Lower leg skin (tissue), 4 donors: Measurements from ENCODE around the gene RPAIN. TPM values are rescaled to one million over a fixed set of nuclear protein-coding genes. Genes with fewer than 3 reads are reported as not detected.

Experiments used
- DNase-seq, 2 donors: peaks; one replicate each; pipeline ENCODE4 v3.0.0-alpha.2; 2019; ENCODE audit warnings: low spot score in 2 of 2
- H3K4me3 ChIP-seq: fragments of 200-600 bp; sonication (generic); 2 replicates; pipeline ENCODE4 v1.5.1; 2017; ENCODE audit warnings: mild to moderate bottlenecking, low read depth; ENCODE audit not compliant: poor library complexity, severe bottlenecking
- CTCF ChIP-seq, 3 donors: fragments of 450-650 bp; IDR thresholded peaks; one replicate each; pipeline ENCODE4 v1.5.1; 2016; ENCODE audit warnings: antibody characterized with exemption in 3 of 3, mild to moderate bottlenecking in 3 of 3, moderate library complexity in 2 of 3
- POLR2A ChIP-seq, 2 donors: fragments of 450-650 bp; IDR thresholded peaks; one replicate each; pipeline ENCODE4 v1.6.1; 2016 to 2017; ENCODE audit warnings: antibody characterized with exemption in 2 of 2, mild to moderate bottlenecking in 1 of 2, moderate library complexity in 1 of 2
- WGBS, 2 donors: methylation state at CpG; one replicate each; pipeline ENCODE4 v1.1.5; 2018; 5-methylcytosine and 5-hydroxymethylcytosine counted together
- intact Hi-C: fragments of 100-400 bp; cut with DNase I; formaldehyde crosslinking; loops from one replicate; pipeline ENCODE4 v1.15.0; 2023; ENCODE audit warnings: low total_unique reads
- total RNA-seq, 4 donors: library from RNA; depleted of rRNA; stranded (reverse); fragments of >200 nt; gene quantifications; one replicate each; pipeline ENCODE4 v1.1.0, GENCODE V29; 2016

The RPAIN gene
- total RNA-seq, 4 donors from 2014 or later: 17.4 to 68.0 (median 41.3) TPM

- DNase-seq: peak; percentile 95 to 98
- peak within 1 kb of the TSS; percentile 89 for H3K4me3 ChIP-seq
- intact Hi-C loops: no loop called here
- WGBS, 2 donors: 0% methylated on average over 27 to 42 of the region's 49 CpGs
- TF ChIP-seq POLR2A (IDR thresholded peaks at IDR 0.05) (no peak), CTCF (IDR thresholded peaks at IDR 0.05) (no peak)
These were observed 525 bp upstream of the RPAIN start, which contains the start of gene NUP88 for GRCh38 chr17:5419356-5419958. NUP88 (minus strand) TSS chr17:5419662; CDS start chr17:5419650, 12 bp downstream.

- H3K4me3 ChIP-seq: no peak overlapping the region
- WGBS, 2 donors: 67 to 77% methylated on average over 2 of the region's 2 CpGs
- TF ChIP-seq CTCF (IDR thresholded peaks at IDR 0.05): no peak
- no peak for TF ChIP-seq POLR2A (IDR thresholded peaks at IDR 0.05)
- no peak for DNase-seq
- intact Hi-C loops: no loop called here
These were observed 2.5 kb downstream of the RPAIN start for GRCh38 chr17:5422505-5422904.

GRCh38 chr17:5424909-5425308, 4.9 kb downstream of the RPAIN start:
- no peak for DNase-seq
- H3K4me3 ChIP-seq: no peak overlapping the region
- WGBS, 2 donors: 67 to 74% methylated on average over 1 of the region's 1 CpG
- TF ChIP-seq CTCF (IDR thresholded peaks at IDR 0.05) (no peak), POLR2A (IDR thresholded peaks at IDR 0.05) (no peak)
- intact Hi-C loops: no loop called here

- DNase-seq: no peak
- no peak overlapping the region for H3K4me3 ChIP-seq
- no peak for TF ChIP-seq CTCF (IDR thresholded peaks at IDR 0.05)
- no peak for TF ChIP-seq POLR2A (IDR thresholded peaks at IDR 0.05)
- 79 to 89% methylated on average over 3 of the region's 3 CpGs for WGBS, 2 donors
- intact Hi-C loops: no loop called here
These were observed 5.8 kb downstream of the RPAIN start for GRCh38 chr17:5425826-5426225.

- no peak for TF ChIP-seq POLR2A (IDR thresholded peaks at IDR 0.05)
- no peak for TF ChIP-seq CTCF (IDR thresholded peaks at IDR 0.05)
- intact Hi-C loops: no loop called here
- WGBS, 2 donors: 59 to 76% methylated on average over 3 of the region's 3 CpGs
- no peak for DNase-seq
- no peak overlapping the region for H3K4me3 ChIP-seq
These were observed 9.4 kb downstream of the RPAIN start for GRCh38 chr17:5429191-5429887.
